Measurements from ENCODE around the gene CLIC3.

The CLIC3 gene

DNA sequence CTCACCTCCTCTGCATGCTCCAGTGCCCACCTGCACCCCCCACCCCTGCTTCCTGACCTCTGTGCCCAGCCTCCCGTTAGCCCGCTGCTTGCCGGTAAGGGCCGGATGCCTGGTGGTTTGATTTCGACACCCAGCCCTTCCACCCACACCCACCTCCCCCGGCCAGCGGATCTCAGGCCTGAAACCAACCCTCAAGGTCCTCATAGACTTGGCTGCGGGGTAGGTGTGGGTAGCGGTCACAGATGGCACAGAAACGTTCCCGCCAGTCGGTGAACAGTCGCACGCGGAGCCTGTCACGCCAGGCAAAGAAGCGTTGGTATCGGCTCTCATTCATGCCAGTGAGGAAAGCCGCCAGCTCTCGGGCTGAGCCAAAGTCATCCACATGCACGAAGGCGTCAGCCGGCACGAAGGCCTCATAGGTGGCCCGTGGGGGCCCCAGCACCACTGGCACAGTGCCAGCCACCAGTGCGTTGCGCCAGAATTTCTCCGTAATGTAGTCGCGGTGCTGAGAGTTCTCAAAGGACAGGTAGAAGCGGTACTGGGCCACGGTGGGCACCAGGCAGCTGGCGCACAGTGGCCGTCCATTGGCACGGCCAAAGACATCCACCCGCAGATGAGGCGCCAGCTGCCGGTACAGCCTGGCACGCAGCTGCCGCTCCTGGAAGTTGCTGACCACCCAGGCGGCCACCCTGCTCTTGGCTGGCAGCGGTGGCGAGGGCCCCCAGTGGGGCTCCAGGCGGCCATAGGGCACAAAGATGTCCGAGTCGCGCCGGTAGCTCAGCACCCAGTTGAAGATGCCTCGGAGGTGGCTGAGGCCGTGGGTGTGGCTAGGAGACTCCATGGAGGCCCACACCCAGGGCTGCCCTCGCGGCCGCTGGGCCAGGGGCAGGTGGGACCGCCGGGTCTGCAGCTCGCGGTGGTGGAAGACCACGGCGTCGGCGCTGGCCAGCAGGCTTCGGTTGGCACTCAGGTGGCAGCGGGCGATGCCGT, 34.5 kb upstream of the CLIC3 start:
- no peak for DNase-seq

- no peak for DNase-seq
Measured at GRCh38 chr9:137030006-137030405, 33.6 kb upstream of the CLIC3 start.

- DNase-seq, result peak; percentile 40
Measured at GRCh38 chr9:137029058-137029936, 32.9 kb upstream of the CLIC3 start.

DNA sequence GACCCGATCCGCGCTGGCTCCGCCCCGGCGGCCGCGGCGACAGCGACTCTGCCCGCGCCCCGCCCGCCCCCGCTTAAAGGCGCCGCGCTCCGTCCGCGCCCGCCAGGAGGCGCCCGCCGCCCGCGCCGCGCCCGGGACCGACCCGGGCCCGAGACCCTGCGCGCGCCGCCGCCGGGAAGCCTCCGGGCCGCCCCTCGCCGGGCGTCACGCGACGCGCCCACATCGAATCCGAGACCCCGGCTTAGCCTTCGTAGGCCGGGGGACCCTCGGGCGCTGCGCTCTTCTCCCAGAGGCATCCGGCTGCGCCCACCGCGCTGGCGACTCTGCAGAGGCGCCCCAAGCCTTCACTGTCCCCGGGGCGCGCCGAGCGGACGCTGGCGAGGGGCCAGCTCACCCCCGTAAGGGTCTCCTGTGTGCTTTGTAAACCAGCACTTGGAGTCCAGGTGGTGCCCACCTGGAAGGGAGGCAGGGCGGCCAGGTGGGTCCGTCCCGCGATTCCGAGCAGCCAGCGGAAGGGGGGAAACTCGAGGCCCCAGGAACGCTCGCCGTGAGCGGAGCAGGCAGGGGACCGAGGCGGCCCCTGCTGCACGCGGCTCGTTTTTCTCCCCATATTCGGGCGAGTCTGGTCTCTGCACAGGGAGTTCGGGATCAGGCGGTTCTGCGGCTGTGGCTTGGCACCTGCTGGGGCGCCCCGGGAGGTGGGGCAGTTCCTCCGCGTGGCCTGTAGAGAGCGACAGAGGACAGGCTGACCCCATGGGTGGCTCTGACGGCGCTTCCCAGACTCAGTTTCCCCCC, 32.1 kb upstream of the CLIC3 start:
- peak; percentile 42 for DNase-seq

- no peak for DNase-seq
Measured at GRCh38 chr9:137027369-137028262, 31.2 kb upstream of the CLIC3 start, which contains the start of gene ABCA2. Gene ABCA2 (minus strand): TSS chr9:137028237. CDS start chr9:137028140, 97 bp downstream.

GRCh38 chr9:137026828-137027227, 30.5 kb upstream of the CLIC3 start:
- no peak for DNase-seq

DNA sequence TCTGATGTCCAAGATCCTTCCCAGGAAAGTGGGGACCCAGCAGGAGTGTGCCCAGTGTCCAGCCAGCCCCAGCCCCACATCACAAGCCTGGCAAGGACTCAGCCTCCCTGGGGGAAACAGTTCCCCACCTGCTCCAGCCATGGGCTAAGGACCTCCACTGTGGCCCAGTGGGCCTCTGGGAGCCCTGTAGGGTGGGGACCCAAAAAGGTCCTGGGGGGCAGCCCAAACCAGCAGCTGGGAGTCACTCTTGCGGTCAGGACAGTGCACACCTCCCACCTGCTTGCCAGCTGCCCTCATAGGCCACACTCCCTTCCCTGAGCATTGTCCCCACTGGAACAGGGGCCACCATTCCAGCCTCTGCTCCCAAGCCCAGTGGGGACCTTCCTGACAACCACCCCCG, 30.0 kb upstream of the CLIC3 start:
- no peak for DNase-seq

GRCh38 chr9:137025517-137025966, 29.2 kb upstream of the CLIC3 start:
- no peak for DNase-seq

- no peak for DNase-seq
Measured at GRCh38 chr9:137023583-137023991, 27.2 kb upstream of the CLIC3 start.

- DNase-seq, result no peak
Measured at GRCh38 chr9:137023157-137023556, 26.8 kb upstream of the CLIC3 start.

- DNase-seq, result no peak
Measured at GRCh38 chr9:137022662-137023008, 26.3 kb upstream of the CLIC3 start.

GRCh38 chr9:137021979-137022661, 25.8 kb upstream of the CLIC3 start:
- DNase-seq, result peak; percentile 49

- no peak for DNase-seq
Measured at GRCh38 chr9:137021568-137021978, 25.2 kb upstream of the CLIC3 start.

GRCh38 chr9:137020771-137021567, 24.6 kb upstream of the CLIC3 start:
- no peak for DNase-seq

DNA sequence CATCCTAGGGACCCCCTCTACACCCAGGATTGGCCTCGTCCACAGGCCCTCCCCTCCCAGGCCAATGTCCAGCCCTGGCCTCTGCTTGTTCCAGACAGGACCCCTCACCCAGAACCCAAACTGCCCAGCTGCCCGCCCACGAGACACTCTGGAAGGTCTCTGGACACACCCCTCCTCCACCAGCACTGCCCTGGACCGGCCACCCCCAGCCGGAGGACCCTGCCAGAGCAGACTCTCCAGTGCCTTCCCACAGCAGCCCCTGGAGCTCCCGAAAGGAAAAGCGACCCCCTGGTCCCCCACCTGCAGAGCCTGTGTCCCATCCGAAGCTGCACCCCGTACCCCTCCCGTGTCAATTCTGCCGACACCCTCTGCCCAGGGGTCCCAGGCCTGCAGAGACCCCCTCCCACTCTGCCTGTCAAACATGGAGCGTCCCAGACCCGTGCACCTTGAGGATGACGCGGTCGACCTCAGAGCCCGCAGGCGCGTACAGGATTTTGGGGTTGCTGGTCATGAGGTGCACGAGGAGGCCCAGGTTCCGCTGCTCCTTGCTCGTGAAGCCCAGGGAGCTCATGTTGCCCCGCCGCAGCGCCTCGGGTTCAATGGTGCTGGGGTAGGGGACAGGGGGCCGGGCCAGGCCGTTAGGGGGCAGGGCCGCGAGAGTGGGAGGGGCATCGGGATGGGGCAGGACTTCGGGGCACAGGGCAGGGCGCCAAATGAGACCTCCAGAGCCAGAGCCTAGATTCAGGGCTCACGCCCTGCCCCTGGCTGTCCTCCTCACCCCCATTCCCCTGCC, 23.7 kb upstream of the CLIC3 start:
- DNase-seq, result no peak

DNA sequence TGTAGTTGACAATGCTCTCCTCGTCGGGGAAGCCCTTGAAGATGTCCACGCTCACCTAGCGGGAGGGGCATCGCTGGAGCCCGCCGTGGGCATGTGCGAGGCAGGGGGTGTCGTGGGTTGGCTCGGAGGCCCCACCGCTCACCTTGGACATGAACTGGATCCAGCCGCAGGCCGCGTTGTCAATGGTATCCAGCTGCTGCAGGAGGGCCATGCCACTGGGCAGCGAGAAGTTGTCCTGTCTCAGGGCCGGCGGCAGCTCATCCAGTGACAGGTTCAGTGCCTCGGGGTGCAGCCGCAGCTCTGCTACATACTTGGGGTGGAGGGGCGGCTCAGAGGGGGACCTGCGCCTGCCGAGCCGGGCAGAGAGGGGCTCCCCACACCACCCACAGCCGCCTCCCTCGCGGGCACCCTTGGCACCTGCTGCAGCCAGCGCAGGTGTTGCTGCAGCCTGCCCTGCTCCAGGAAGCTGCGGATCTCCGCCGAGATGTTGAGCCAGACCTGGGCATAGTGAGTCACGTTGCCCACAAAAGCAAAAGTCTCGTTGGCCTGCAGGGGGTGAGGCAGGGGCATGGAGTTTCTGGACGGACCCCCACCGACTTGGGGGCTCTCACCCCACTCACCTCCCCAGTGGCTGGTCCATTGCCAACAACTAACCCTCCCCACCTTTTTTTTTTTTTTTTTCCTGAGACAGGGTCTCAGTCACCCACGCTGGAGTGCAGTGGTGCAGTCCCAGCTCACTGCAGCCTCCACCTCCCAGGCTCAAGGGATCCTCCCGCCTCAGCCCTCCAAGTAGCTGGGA, 22.6 kb upstream of the CLIC3 start:
- no peak for DNase-seq

DNA sequence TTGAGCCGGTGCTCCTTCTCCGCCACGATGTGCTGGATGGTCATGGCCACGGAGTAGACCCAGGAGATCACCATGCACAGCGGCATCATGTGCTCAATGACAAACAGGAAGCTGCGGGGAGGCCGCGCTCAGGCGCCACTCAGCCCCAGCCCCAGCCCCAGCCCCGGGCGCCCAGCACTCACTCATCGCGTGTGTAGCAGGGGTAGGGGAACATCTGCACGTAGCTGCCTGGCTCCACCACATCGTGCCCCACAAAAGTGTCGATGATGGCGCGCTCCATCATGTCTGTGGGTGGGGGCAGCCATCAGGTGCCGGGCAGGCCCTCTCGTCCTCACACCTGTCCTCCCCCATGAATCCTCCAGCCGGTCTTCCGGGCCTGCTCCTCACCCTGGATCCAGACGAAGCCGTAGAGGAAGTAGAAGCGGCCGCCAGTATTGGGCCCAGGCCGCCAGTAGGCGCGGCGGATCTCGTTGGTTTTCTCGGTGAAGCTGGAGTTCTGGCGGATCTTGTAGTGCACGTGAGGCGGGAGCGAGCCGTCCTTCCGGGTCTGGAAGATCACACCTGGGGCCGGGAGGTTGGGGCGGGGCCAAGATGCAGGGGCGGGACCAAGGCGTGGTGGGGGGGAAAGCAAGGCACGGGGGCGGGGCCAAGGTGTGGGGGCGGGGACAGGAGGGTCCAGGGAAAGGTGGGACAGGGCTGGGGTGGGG, 21.6 kb upstream of the CLIC3 start:
- DNase-seq, result no peak

GRCh38 chr9:137017071-137017470, 20.7 kb upstream of the CLIC3 start:
- DNase-seq, result no peak

Measured in activated CD4-positive, alpha-beta T cell treated with anti-CD3 and anti-CD28 coated beads for 1 hour (primary cell).